Fibroblast of lung (primary cell): ENCODE measurements around the gene RANBP3. TPM values are rescaled to one million over a fixed set of nuclear protein-coding genes. Genes with fewer than 3 reads are reported as not detected.

Experiments
- DNase-seq, 2 donors: peaks; one replicate each; pipeline versions ENCODE4 v3.0.0 to v3.0.0-alpha.2; 2010; ENCODE audit warnings: low read depth in 2 of 2
- H2AFZ ChIP-seq: 2 replicates; pipeline ENCODE4 v1.5.1; 2012; ENCODE audit warnings: low read length, control low read depth, inconsistent platforms
- H3K27ac ChIP-seq: 2 replicates; pipeline ENCODE4 v1.5.1; 2011; ENCODE audit warnings: low read length, control low read depth; ENCODE audit not compliant: insufficient read depth
- H3K27me3 ChIP-seq: 2 replicates; pipeline ENCODE4 v1.5.1; 2011; ENCODE audit warnings: mild to moderate bottlenecking, low read length; ENCODE audit not compliant: control insufficient read depth, insufficient read depth
- H3K36me3 ChIP-seq: 2 replicates; pipeline ENCODE4 v1.5.1; 2011; ENCODE audit warnings: low read length; ENCODE audit not compliant: control insufficient read depth, insufficient read depth
- H3K4me1 ChIP-seq: 2 replicates; pipeline ENCODE4 v1.5.1; 2011; ENCODE audit warnings: low read length; ENCODE audit not compliant: control insufficient read depth, insufficient read depth; ENCODE audit errors: extremely low read depth
- H3K4me2 ChIP-seq: 2 replicates; pipeline ENCODE4 v1.5.1; 2011; ENCODE audit warnings: low read length, control low read depth; ENCODE audit not compliant: insufficient read depth; ENCODE audit errors: extremely low read depth
- H3K4me3 ChIP-seq, 4 experiments: fragments of 200-600 bp in 1 of 4; sonication (generic) in 1 of 4; replicated peaks in 1 of 4; 2 replicates each; pipeline ENCODE4 v1.5.1; 2011 to 2016; ENCODE audit warnings: low read length in 4 of 4, low read depth in 3 of 4, mild to moderate bottlenecking in 3 of 4, control low read depth in 2 of 4, inconsistent platforms in 1 of 4, mixed read lengths in 1 of 4; ENCODE audit not compliant: insufficient read depth in 1 of 4; ENCODE audit errors: control extremely low read depth in 1 of 4
- H3K79me2 ChIP-seq: 2 replicates; pipeline ENCODE4 v1.5.1; 2012; ENCODE audit warnings: mild to moderate bottlenecking, low read length, inconsistent platforms; ENCODE audit not compliant: control insufficient read depth, insufficient read depth
- H3K9ac ChIP-seq: 2 replicates; pipeline ENCODE4 v1.5.1; 2011; ENCODE audit warnings: mild to moderate bottlenecking, low read length, control low read depth; ENCODE audit not compliant: insufficient read depth
- H3K9me3 ChIP-seq: 2 replicates; pipeline ENCODE4 v1.5.1; 2012; ENCODE audit warnings: low read depth, low read length; ENCODE audit not compliant: control insufficient read depth, insufficient read depth
- H4K20me1 ChIP-seq: 2 replicates; pipeline ENCODE4 v1.5.1; 2011; ENCODE audit warnings: low read length; ENCODE audit not compliant: control insufficient read depth, insufficient read depth; ENCODE audit errors: extremely low read depth
- EZH2 ChIP-seq: IDR thresholded peaks from 2 replicates; pipeline ENCODE4 v1.5.1; 2012; ENCODE audit warnings: low read length, control low read depth, mild to moderate bottlenecking; ENCODE audit errors: missing control alignments
- polyA plus RNA-seq, 2 donors: library from polyadenylated mRNA; depleted of rRNA in 1 of 2; stranded (reverse) in 1 of 2; unstranded in 1 of 2; fragments of >200 nt; gene quantifications; 2 replicates each; pipeline ENCODE4 v1.2.1, GENCODE V29; 2011 to 2012; ENCODE audit warnings: missing spikeins in 1 of 2
- total RNA-seq: library from RNA; depleted of rRNA; stranded (reverse); fragments of >200 nt; gene quantifications from 2 replicates; pipeline ENCODE4 v1.2.1, GENCODE V29; 2014
- TF ChIP-seq, protein P1 (sequence below), 2 donors: IDR thresholded peaks in 1 of 2; conservative IDR thresholded peaks in 1 of 2; 1 replicate in 1 of 2; 2 replicates in 1 of 2; pipeline ENCODE4 v1.5.1; 2011 to 2012; ENCODE audit warnings: low read length in 2 of 2, control low read depth in 1 of 2, inconsistent platforms in 1 of 2, low read depth in 1 of 2, mild to moderate bottlenecking in 1 of 2

Gene RANBP3
- total and polyA plus RNA-seq, 2 donors (not counting 1 experiment from before 2014, with no cell fraction given) = 39.8 to 59.4 TPM

GRCh38 chr19:6023936-6024335 is 46.0 kb upstream of the RANBP3 start:
- TF ChIP-seq, protein P1, sequence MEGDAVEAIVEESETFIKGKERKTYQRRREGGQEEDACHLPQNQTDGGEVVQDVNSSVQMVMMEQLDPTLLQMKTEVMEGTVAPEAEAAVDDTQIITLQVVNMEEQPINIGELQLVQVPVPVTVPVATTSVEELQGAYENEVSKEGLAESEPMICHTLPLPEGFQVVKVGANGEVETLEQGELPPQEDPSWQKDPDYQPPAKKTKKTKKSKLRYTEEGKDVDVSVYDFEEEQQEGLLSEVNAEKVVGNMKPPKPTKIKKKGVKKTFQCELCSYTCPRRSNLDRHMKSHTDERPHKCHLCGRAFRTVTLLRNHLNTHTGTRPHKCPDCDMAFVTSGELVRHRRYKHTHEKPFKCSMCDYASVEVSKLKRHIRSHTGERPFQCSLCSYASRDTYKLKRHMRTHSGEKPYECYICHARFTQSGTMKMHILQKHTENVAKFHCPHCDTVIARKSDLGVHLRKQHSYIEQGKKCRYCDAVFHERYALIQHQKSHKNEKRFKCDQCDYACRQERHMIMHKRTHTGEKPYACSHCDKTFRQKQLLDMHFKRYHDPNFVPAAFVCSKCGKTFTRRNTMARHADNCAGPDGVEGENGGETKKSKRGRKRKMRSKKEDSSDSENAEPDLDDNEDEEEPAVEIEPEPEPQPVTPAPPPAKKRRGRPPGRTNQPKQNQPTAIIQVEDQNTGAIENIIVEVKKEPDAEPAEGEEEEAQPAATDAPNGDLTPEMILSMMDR (conservative IDR thresholded peaks at IDR 0.05 in 1 of 2, IDR thresholded peaks at IDR 0.05 in 1 of 2; ENCODE audit: low read depth in 1 of 2, low read length in 2 of 2) = no peak
- no peak for TF ChIP-seq EZH2
- H3K4me2 ChIP-seq = no peak overlapping the region

DNA sequence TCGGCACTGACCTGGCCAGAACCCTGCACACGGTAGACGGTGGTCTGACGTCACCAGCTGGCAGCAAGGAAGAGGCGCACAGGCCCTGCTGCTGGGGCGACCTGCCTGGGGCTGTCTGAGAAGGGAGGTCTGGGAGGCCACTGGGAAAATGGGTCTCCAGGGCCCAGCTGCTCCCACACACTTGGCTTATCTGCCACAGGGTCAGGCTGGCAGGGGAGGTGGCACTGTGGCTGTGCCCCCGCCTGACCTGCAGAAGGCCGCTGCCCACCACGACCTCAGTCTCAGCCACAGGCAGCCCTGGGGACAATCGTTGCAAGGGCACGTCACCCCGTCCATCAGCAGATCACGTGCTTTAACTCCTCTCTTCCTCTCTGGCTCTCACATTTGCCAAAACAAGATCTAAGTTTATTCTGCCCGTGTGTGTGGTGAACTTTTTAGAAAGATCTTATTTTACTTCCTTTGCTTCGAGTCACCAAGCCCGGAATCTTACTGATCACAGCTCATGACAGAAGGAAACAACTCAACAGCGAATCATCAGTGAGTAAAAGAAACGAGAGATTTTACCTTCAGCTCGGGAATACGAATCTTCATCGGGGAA is 45.2 kb upstream of the RANBP3 start:
- Histone ChIP-seq H4K20me1 (no peaks in the 10 kb centered on the region), H3K4me2 (peak overlapping the region; percentile 66), H3K4me1 (peaks cover 8% of the 10 kb centered on the region), H3K4me3 (peak overlapping the region in 1 of 4 experiments; percentile 6), H3K27ac (peak overlapping the region; percentile 62), H3K27me3 (no peaks in the 10 kb centered on the region), H3K9me3 (no peaks in the 10 kb centered on the region), H3K9ac (peak overlapping the region; percentile 30), H3K79me2 (no peaks in the 10 kb centered on the region), H2AFZ (peak overlapping the region; percentile 61), H3K36me3 (no peaks in the 10 kb centered on the region)
- peak; percentile 33 to 51 for DNase-seq
- TF ChIP-seq EZH2 = no peak
- TF ChIP-seq, protein P1 (conservative IDR thresholded peaks at IDR 0.05 in 1 of 2, IDR thresholded peaks at IDR 0.05 in 1 of 2; ENCODE audit: low read depth in 1 of 2, low read length in 2 of 2) = no peak

More at GRCh38 chr19:6023936-6024335, 46.0 kb upstream of the RANBP3 start:
- Histone ChIP-seq H3K4me1 (peaks cover 8% of the 10 kb centered on the region), H4K20me1 (no peaks in the 10 kb centered on the region), H3K9me3 (no peaks in the 10 kb centered on the region), H3K4me3 (no peak overlapping the region), H3K27ac (no peak overlapping the region), H2AFZ (no peak overlapping the region), H3K9ac (no peak overlapping the region), H3K27me3 (no peaks in the 10 kb centered on the region), H3K79me2 (no peaks in the 10 kb centered on the region), H3K36me3 (no peaks in the 10 kb centered on the region)
- no peak for DNase-seq

GRCh38 chr19:6022570-6023064 is 44.7 kb upstream of the RANBP3 start:
- H2AFZ ChIP-seq = no peak overlapping the region
- peaks cover 8% of the 10 kb centered on the region for H3K4me1 ChIP-seq
- no peak for DNase-seq
- H3K9me3 ChIP-seq = no peaks in the 10 kb centered on the region
- no peaks in the 10 kb centered on the region for H3K27me3 ChIP-seq
- peak overlapping the region; percentile 62 for H3K27ac ChIP-seq
- no peaks in the 10 kb centered on the region for H3K36me3 ChIP-seq
- no peak overlapping the region for H3K9ac ChIP-seq
- no peaks in the 10 kb centered on the region for H4K20me1 ChIP-seq
- no peaks in the 10 kb centered on the region for H3K79me2 ChIP-seq
- TF ChIP-seq, protein P1 (conservative IDR thresholded peaks at IDR 0.05 in 1 of 2, IDR thresholded peaks at IDR 0.05 in 1 of 2; ENCODE audit: low read depth in 1 of 2, low read length in 2 of 2) = no peak
- no peak for TF ChIP-seq EZH2
- H3K4me3 ChIP-seq = no peak overlapping the region
- peak overlapping the region; percentile 66 for H3K4me2 ChIP-seq
